Parathyroid adenoma (tissue), 2 donors: Measurements from ENCODE around the gene TTC29.

Source experiments
- H2AFZ ChIP-seq: fragments of 300-600 bp; sonication (generic); one replicate; pipeline ENCODE4 v1.7.0; 2017; ENCODE audit warnings: antibody characterized with exemption, mild to moderate bottlenecking
- H3K27ac ChIP-seq: fragments of 300-600 bp; sonication (generic); one replicate; pipeline ENCODE4 v1.7.0; 2017
- H3K27me3 ChIP-seq: fragments of 300-600 bp; sonication (generic); one replicate; pipeline ENCODE4 v1.7.0; 2017; ENCODE audit warnings: low read length; ENCODE audit not compliant: control insufficient read depth, insufficient read depth
- H3K36me3 ChIP-seq: fragments of 300-600 bp; sonication (generic); one replicate; pipeline ENCODE4 v1.7.0; 2017; ENCODE audit warnings: low read length; ENCODE audit not compliant: control insufficient read depth, insufficient read depth
- H3K4me1 ChIP-seq: fragments of 300-600 bp; sonication (generic); one replicate; pipeline ENCODE4 v1.7.0; 2017; ENCODE audit warnings: control low read depth
- H3K4me2 ChIP-seq: fragments of 300-600 bp; sonication (generic); one replicate; pipeline ENCODE4 v1.7.0; 2017; ENCODE audit warnings: low read length
- H3K4me3 ChIP-seq: fragments of 300-600 bp; sonication (generic); one replicate; pipeline ENCODE4 v1.7.0; 2017; ENCODE audit warnings: low read depth, low read length
- H3K79me2 ChIP-seq: fragments of 300-600 bp; sonication (generic); one replicate; pipeline ENCODE4 v1.7.0; 2017; ENCODE audit warnings: control low read depth
- H3K9ac ChIP-seq: fragments of 300-600 bp; sonication (generic); one replicate; pipeline ENCODE4 v1.7.0; 2017; ENCODE audit warnings: mild to moderate bottlenecking
- H3K9me3 ChIP-seq: fragments of 300-600 bp; sonication (generic); one replicate; pipeline ENCODE4 v1.7.0; 2017; ENCODE audit warnings: low read length; ENCODE audit not compliant: control insufficient read depth
- CTCF ChIP-seq: fragments of 300-600 bp; sonication (generic); IDR thresholded peaks from one replicate; pipeline ENCODE4 v1.7.0; 2017; ENCODE audit warnings: antibody characterized with exemption, mild to moderate bottlenecking
- donor health status: primary hyperparathyroidism.

TTC29 gene

GRCh38 chr4:146959692-146960091, 14.0 kb upstream of the TTC29 start:
- no peak for TF ChIP-seq CTCF
- no peaks in the 10 kb centered on the region for H3K4me1 ChIP-seq
- no peak overlapping the region for H3K4me2 ChIP-seq

GRCh38 chr4:146957237-146957636, 11.6 kb upstream of the TTC29 start:
- no peak for TF ChIP-seq CTCF
- Histone ChIP-seq H3K27me3 (no peaks in the 10 kb centered on the region), H3K36me3 (no peaks in the 10 kb centered on the region), H3K27ac (no peak overlapping the region), H3K4me3 (no peak overlapping the region), H3K4me1 (no peaks in the 10 kb centered on the region), H3K4me2 (no peak overlapping the region), H3K79me2 (no peaks in the 10 kb centered on the region), H2AFZ (no peak overlapping the region), H3K9me3 (no peaks in the 10 kb centered on the region), H3K9ac (no peak overlapping the region)

More at GRCh38 chr4:146959692-146960091, 14.0 kb upstream of the TTC29 start:
- H3K9me3 ChIP-seq, result no peaks in the 10 kb centered on the region
- no peak overlapping the region for H3K4me3 ChIP-seq
- no peak overlapping the region for H2AFZ ChIP-seq
- H3K9ac ChIP-seq, result no peak overlapping the region
- no peak overlapping the region for H3K27ac ChIP-seq
- no peaks in the 10 kb centered on the region for H3K79me2 ChIP-seq
- no peaks in the 10 kb centered on the region for H3K27me3 ChIP-seq
- H3K36me3 ChIP-seq, result no peaks in the 10 kb centered on the region

- Histone ChIP-seq H3K27me3 (no peaks in the 10 kb centered on the region), H3K4me1 (no peaks in the 10 kb centered on the region), H3K36me3 (no peaks in the 10 kb centered on the region), H3K27ac (no peak overlapping the region), H3K79me2 (no peaks in the 10 kb centered on the region), H3K9ac (no peak overlapping the region), H3K9me3 (no peaks in the 10 kb centered on the region), H3K4me3 (no peak overlapping the region), H3K4me2 (no peak overlapping the region), H2AFZ (no peak overlapping the region)
- TF ChIP-seq CTCF, result no peak
Measured at GRCh38 chr4:146952896-146953295, 7.2 kb upstream of the TTC29 start.

GRCh38 chr4:146949559-146949958, 3.9 kb upstream of the TTC29 start:
- Histone ChIP-seq H3K9me3 (no peaks in the 10 kb centered on the region), H3K4me2 (no peak overlapping the region), H2AFZ (no peak overlapping the region), H3K79me2 (no peaks in the 10 kb centered on the region), H3K27me3 (no peaks in the 10 kb centered on the region), H3K4me1 (peaks cover 5% of the 10 kb centered on the region), H3K9ac (no peak overlapping the region), H3K36me3 (no peaks in the 10 kb centered on the region), H3K4me3 (no peak overlapping the region), H3K27ac (no peak overlapping the region)
- TF ChIP-seq CTCF, result no peak

GRCh38 chr4:146943691-146944375, 1.8 kb downstream of the TTC29 start:
- Histone ChIP-seq H3K4me2 (no peak overlapping the region), H3K27ac (no peak overlapping the region), H3K27me3 (no peaks in the 10 kb centered on the region), H3K4me1 (peaks cover 5% of the 10 kb centered on the region), H3K36me3 (no peaks in the 10 kb centered on the region), H3K9me3 (no peaks in the 10 kb centered on the region), H3K4me3 (no peak overlapping the region), H3K9ac (no peak overlapping the region), H3K79me2 (no peaks in the 10 kb centered on the region), H2AFZ (no peak overlapping the region)
- TF ChIP-seq CTCF, result no peak
